Lower lobe of right lung (tissue), 2 donors: ENCODE data around the gene GRID1. TPM values are rescaled to one million over a fixed set of nuclear protein-coding genes. Genes with fewer than 3 reads are reported as not detected.

Source experiments
- ATAC-seq, 2 donors: fragments of 200-7000 bp; cut with Tn5 transposase; one replicate each; pipeline ENCODE4 v1.9.1; 2020 to 2022; ENCODE audit warnings: mild to moderate bottlenecking in 2 of 2, moderate library complexity in 2 of 2
- DNase-seq: peaks from one replicate; pipeline ENCODE4 v3.0.0-alpha.2; 2020
- H3K27ac ChIP-seq: fragments of 200-600 bp; one replicate; pipeline ENCODE4 v1.8.0; 2022
- H3K27me3 ChIP-seq: fragments of 200-600 bp; one replicate; pipeline ENCODE4 v1.8.0; 2022; ENCODE audit warnings: low read depth
- H3K36me3 ChIP-seq: fragments of 200-600 bp; one replicate; pipeline ENCODE4 v1.8.0; 2022; ENCODE audit warnings: mild to moderate bottlenecking
- H3K4me1 ChIP-seq: fragments of 200-600 bp; one replicate; pipeline ENCODE4 v1.8.0; 2022
- H3K4me3 ChIP-seq: fragments of 200-600 bp; one replicate; pipeline ENCODE4 v1.8.0; 2022; ENCODE audit warnings: mild to moderate bottlenecking
- H3K9me3 ChIP-seq: fragments of 200-600 bp; one replicate; pipeline ENCODE4 v1.8.0; 2022
- intact Hi-C: fragments of 100-400 bp; cut with DNase I; formaldehyde crosslinking; loops from one replicate; pipeline ENCODE4 v1.11.0; 2022
- total RNA-seq: library from RNA; stranded (reverse); fragmentation: NEBNext Ultra II Directional; extraction: Animal tissue kit (Norgen Biotek cat#: 25700); gene quantifications from one replicate; pipeline ENCODE4 v1.2.1, GENCODE V29; 2021
- TF ChIP-seq, protein P1 (sequence below): fragments of 200-600 bp; IDR thresholded peaks from one replicate; pipeline ENCODE4 v1.8.0; 2022; ENCODE audit warnings: antibody characterized with exemption, mild to moderate bottlenecking
- donor health status: DM: no; HTN: yes; CAD: no; lungs with severe emphysema.

Gene GRID1
- total RNA-seq, 1 donor from 2014 or later = 2.5 TPM

DNA sequence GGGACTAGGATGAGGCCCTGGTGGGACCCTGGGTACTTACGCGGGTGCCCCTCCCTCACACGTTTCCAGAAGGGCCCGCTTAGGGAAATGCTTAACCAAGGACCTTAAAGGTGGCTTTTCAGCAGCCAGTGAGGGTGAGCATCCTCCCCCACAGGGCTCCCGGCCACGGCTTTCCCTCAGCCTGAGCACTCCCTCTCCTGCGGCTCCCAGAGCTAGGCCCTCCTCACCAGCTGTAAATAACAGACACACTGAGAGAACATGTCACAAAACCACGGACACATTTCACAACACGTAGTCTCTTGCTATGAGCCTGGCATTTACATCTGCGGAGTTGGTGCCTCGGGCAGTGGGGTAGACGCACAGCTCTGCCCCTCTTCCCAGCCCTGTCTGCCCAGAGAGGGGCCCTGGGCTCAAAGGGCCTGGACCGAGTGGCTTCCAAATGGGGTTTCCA is 25.2 kb downstream of the GRID1 start:
- no peaks in the 10 kb centered on the region for H3K9me3 ChIP-seq
- TF ChIP-seq, protein P1, sequence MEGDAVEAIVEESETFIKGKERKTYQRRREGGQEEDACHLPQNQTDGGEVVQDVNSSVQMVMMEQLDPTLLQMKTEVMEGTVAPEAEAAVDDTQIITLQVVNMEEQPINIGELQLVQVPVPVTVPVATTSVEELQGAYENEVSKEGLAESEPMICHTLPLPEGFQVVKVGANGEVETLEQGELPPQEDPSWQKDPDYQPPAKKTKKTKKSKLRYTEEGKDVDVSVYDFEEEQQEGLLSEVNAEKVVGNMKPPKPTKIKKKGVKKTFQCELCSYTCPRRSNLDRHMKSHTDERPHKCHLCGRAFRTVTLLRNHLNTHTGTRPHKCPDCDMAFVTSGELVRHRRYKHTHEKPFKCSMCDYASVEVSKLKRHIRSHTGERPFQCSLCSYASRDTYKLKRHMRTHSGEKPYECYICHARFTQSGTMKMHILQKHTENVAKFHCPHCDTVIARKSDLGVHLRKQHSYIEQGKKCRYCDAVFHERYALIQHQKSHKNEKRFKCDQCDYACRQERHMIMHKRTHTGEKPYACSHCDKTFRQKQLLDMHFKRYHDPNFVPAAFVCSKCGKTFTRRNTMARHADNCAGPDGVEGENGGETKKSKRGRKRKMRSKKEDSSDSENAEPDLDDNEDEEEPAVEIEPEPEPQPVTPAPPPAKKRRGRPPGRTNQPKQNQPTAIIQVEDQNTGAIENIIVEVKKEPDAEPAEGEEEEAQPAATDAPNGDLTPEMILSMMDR = no peak
- H3K4me1 ChIP-seq = peaks cover 18% of the 10 kb centered on the region
- ATAC-seq (no peak), DNase-seq (peak; percentile 22)
- no peak overlapping the region for H3K4me3 ChIP-seq
- no peak overlapping the region for H3K27ac ChIP-seq
- intact Hi-C loops = no loop called here
- no peaks in the 10 kb centered on the region for H3K27me3 ChIP-seq
- H3K36me3 ChIP-seq = no peaks in the 10 kb centered on the region

DNA sequence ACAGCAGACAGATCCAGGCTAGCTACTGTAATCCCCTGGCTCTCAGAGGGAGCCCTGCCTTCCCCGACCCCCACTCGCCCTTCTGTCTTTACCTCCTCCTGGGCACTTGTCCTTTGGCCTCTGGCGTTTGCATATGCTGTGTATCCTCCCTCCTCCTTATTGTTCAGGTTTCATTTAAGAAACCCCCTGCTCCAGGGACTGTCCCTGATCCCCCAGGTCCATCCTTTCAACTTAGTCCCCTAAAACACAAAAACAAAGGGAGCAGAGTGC is 25.7 kb downstream of the GRID1 start:
- H3K4me3 ChIP-seq = no peak overlapping the region
- ATAC-seq = no peak
- H3K9me3 ChIP-seq = no peaks in the 10 kb centered on the region
- intact Hi-C loops = no loop called here
- DNase-seq = no peak
- H3K36me3 ChIP-seq = no peaks in the 10 kb centered on the region
- H3K27ac ChIP-seq = no peak overlapping the region
- TF ChIP-seq, protein P1 = no peak
- no peaks in the 10 kb centered on the region for H3K27me3 ChIP-seq
- peaks cover 14% of the 10 kb centered on the region for H3K4me1 ChIP-seq

DNA sequence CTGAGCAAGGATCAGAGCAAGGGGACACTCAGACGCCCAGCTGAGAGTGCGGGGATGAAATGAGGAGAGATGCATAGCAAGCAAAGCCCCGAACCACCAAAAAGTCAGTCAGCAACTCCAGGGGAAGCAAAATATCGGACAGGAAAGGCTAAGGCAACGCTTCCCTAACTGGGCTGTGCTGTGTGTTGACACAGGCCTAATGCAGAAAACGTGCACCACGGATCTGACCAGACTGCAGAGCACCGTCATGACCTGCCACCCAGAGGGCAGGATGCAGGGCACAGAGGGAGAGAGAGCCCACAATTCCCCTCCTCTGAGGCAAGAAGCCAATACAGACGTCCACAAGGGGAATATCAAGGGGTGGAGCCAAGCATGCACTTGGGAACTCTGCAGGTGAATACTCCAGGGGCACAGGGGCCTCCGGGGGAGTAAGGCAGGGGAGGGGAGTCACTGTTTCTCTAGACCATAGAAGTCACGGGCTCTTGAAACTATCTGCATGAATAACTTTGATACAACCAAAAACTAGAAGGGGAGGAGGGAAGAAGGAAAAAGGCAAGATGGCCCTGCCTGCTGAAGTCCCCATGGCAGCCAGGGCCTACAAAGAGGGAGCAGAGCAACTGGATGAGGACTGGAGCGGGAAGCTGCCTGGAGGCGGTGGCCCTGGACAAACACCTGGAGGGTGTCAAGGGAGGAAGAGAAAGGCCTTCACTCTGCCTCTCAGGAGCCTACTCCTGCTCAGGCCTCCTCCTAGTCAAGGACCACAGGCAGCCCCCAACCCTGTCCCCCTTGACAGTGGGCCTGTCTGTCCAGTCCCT is 26.2 kb downstream of the GRID1 start:
- intact Hi-C loops = no loop called here
- TF ChIP-seq, protein P1 = no peak
- Histone ChIP-seq H3K4me3 (no peak overlapping the region), H3K36me3 (no peaks in the 10 kb centered on the region), H3K27me3 (no peaks in the 10 kb centered on the region), H3K27ac (no peak overlapping the region), H3K4me1 (peaks cover 8% of the 10 kb centered on the region), H3K9me3 (no peaks in the 10 kb centered on the region)
- ATAC-seq (no peak), DNase-seq (peak; percentile 17)

DNA sequence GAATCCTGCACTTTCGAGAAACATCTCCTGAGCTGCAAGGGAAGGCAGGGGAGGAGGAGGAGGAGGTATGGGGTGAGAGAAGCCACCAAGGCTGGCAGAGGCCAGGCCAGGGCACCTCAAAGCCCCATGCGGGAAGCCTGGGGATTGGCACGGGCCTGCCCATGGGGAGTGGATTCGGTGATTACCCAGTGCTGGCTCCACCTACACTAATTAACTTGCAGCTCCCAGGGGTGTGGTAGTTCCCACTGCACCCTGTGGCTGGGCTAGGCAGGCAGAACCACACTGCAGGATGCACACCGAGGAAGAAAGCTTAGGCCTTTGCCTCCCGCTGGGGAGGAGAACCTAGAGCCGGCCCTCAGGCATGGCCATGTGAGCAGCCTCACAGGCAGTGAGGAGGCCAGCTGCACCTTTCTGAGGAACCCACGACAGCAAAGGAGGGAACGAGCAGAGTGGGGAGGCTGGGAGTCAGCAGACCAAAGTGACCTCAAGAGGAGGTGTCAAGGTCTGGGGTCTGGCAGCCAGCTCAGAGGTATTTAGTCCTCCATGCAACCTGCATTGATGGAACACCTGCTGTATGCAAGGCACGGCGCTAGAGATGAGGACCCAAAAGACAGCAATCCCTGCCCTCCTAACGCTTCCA is 27.2 kb downstream of the GRID1 start:
- Histone ChIP-seq H3K27me3 (no peaks in the 10 kb centered on the region), H3K9me3 (no peaks in the 10 kb centered on the region), H3K36me3 (no peaks in the 10 kb centered on the region), H3K4me1 (peaks cover 6% of the 10 kb centered on the region), H3K27ac (no peak overlapping the region), H3K4me3 (no peak overlapping the region)
- TF ChIP-seq, protein P1 = no peak
- intact Hi-C loops = no loop called here
- peak; percentile 25 for DNase-seq
- no peak for ATAC-seq

DNA sequence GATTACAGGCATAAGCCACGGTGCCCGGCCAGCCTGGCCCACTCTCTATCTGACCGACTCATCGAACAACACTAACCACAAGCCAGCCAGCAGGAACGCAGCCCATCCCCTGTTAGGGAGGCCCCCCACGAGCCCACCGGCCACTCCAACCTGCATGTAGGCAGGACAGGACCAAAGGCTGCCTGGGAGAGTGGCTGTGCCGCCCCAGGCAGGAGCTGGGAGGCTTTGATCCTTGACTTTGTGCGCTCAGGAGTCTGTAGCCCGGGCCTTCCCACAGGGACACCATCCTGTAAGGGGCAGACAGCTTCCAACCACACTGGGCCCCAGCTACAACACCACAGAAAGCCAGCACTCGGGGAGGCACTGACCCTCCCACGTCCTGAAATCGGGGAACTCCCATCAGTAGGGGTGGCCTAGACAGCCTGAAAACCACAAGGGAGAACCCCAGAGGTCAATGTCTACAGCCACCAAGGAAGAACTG is 29.4 kb downstream of the GRID1 start:
- Histone ChIP-seq H3K36me3 (no peaks in the 10 kb centered on the region), H3K4me3 (no peak overlapping the region), H3K4me1 (peaks cover 1% of the 10 kb centered on the region), H3K9me3 (no peaks in the 10 kb centered on the region), H3K27me3 (no peaks in the 10 kb centered on the region), H3K27ac (no peak overlapping the region)
- intact Hi-C loops = no loop called here
- TF ChIP-seq, protein P1 = no peak
- DNase-seq = peak; percentile 27
- no peak for ATAC-seq
